GM10266 (cell line): ENCODE results near the gene VSTM2B.

Experiments used
- DNase-seq: peaks from one replicate; pipeline ENCODE4 v3.0.0; 2012; ENCODE audit errors: extremely low spot score
- TF ChIP-seq, protein P1 (sequence below): IDR thresholded peaks from 2 replicates; pipeline ENCODE4 v1.5.1; 2012; ENCODE audit warnings: mild to moderate bottlenecking, low read depth; ENCODE audit not compliant: control insufficient read depth, insufficient read depth; ENCODE audit errors: missing control alignments

The VSTM2B gene

DNA sequence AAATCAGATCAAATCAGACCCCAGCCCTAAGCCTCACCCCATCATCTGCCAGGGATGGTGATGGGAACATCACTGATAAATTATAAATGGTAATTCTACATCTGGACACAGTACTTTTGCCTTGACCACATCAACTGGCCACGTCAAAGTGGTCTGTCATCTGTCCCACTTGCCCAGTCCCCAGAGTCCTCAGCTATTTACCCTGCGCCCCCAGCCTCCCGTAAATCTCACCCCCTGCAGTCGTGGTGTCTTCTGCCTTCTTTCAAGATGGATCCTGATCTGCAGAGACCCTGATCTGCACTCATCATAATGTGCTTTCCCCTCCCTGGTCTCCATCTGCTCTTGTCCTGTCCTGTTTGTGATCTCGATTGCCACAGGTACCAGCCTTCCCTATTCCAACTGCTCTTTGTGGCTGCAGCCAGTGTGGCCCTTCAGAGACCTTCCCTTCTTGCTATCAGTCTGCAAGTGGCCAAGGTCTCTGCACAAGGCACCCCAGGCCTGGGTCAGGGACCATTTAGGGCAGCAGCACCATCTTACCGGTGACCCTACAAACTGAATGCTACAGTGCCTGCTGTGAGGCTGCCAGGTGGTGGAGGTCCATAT is 53.6 kb downstream of the VSTM2B start:
- TF ChIP-seq, protein P1, sequence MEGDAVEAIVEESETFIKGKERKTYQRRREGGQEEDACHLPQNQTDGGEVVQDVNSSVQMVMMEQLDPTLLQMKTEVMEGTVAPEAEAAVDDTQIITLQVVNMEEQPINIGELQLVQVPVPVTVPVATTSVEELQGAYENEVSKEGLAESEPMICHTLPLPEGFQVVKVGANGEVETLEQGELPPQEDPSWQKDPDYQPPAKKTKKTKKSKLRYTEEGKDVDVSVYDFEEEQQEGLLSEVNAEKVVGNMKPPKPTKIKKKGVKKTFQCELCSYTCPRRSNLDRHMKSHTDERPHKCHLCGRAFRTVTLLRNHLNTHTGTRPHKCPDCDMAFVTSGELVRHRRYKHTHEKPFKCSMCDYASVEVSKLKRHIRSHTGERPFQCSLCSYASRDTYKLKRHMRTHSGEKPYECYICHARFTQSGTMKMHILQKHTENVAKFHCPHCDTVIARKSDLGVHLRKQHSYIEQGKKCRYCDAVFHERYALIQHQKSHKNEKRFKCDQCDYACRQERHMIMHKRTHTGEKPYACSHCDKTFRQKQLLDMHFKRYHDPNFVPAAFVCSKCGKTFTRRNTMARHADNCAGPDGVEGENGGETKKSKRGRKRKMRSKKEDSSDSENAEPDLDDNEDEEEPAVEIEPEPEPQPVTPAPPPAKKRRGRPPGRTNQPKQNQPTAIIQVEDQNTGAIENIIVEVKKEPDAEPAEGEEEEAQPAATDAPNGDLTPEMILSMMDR: no peak
- DNase-seq: no peak

DNA sequence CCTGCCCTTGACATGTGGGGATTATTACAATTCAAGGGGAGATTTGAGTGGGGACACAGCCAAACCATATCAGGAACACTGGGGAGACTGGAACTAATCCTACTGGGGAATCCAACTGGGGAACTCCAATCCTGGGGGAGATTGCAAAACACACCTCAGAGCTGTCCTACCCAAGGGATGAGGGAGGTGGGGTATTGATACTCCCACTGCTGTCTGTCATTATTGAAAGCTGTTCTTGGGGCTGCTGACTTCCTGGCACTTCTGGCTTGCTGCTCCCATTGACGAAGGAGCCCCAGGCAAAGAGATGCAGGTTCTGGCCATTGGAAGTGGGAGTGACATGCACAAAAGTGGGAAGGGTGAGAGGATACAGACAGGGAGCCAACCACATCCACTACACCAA is 55.6 kb downstream of the VSTM2B start:
- no peak for DNase-seq
- TF ChIP-seq, protein P1: no peak

DNA sequence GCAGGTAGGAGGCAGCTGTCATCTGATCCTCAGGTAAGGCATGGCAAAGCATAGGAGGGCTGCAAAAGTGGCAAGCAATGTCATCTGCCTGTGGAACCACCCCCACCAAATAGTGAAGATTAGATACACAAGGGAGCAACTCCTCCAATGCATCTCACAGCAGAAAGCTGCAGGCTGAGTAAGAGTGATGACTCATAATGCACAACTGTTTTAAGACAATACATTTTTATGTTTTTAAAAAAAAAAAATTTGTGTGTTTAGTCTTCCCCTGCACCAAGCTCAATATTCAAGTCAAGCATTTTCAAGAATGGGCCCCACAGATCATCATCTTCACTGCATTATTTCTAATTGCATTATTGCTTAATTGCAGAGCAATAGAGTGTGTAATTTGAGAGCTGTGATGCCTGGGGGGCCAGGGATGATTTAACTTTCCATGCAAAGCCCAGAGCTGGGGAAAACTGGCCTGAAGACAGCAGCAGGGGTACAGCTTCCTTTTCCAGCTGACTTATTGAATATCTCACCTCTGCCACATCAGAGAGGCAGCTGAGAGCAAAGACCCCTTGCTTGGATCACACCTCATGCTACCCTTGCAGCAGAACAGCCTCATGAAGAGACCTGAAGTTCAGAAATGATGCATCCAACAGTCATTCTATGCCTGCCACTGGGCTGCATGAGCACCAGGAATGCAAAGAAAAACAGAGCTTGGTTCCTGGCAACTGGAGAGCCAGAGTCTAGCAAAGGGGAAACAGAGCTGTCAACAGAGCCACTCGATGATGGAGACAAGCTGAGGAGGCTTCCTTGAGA is 57.6 kb downstream of the VSTM2B start:
- DNase-seq: no peak
- TF ChIP-seq, protein P1: no peak

DNA sequence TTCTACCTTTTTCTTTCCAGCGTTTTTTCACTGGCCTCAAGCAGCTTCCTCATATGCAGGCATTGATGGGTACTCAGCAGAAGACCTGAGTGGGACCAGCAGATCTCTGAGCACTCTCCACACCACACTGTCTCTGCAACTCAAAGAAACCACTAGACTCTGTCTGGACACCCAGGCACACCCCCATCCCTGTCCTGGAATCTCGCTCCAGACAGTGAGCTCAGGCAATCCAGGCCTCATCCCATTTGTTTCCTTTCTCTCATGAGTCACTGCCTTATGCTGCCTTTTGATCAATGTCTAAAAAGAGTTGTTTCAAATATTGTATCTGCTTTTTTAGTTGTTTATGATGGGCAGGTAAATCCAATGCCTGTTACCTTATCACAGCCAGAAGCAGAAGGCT is 60.6 kb downstream of the VSTM2B start:
- TF ChIP-seq, protein P1: no peak
- no peak for DNase-seq

DNA sequence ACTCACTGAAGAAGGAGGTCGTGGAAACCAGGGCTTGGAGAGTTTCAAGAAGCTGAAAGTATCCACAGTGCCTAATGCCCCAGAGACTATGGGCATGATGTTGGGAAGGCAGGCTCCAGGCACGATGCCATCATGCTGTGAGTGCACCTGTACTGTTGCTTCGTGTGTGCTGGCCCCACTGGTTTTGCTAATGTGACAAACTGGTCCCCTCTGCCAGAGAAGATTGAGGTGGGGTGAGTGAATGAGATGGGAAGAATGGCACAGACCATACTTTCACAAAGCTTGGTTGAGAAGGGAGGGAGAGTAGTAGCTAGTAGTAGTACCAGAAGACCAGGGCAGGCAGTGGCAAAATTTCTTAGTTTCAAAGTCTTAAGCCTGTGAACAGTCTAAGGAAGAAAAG is 61.3 kb downstream of the VSTM2B start:
- DNase-seq: no peak

DNA sequence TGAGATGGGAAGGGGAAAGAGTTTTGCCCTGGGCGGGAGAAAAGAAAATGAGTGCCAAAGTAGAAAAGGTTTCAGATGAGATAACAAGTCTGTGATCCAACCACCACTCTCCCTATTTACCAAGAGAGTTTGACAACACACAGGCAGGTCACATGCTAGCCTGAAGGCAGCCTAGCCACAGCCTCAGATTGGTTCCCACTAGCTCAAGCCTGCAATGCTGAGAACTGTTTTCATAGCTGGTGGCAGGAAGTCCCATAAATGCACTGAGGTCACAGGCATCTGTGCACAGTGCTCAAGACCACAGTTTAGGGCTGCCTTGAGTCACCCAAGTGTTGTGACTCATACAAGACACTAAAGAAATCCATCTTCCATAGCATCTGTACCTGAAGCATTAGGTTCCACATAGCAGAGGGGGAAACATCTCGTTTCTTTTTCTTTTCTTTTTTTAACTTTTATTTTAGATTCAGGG is 61.8 kb downstream of the VSTM2B start:
- TF ChIP-seq, protein P1: peak; percentile 4
- DNase-seq: peak; percentile 42

More for the DNA sequence above, 61.3 kb downstream of the VSTM2B start:
- TF ChIP-seq, protein P1: no peak

DNA sequence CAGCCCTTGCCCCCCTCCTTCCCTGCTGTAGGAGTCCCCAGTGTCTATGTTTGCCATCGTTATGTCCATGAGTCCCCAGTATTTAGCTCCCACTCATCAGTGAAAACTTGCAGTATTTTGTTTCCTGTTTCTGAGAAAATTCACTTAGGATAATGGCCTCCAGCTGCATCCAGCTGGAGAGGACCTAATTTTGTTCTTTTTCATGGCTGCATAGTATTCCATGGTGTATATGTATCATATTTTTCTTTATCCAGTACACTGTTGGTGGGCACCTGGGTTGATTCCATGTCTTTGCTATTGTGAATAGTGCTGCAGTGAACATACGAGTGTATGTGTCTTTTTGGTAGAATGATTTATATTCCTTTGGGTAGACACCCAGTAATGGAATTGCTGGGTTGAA is 62.3 kb downstream of the VSTM2B start:
- TF ChIP-seq, protein P1: no peak
- no peak for DNase-seq
